SK-N-SH (cell line): Measurements from ENCODE around the gene SRD5A2.

Experiments used
- CTCF ChIP-seq: fragments of 200-600 bp; sonication (generic); IDR thresholded peaks from 2 replicates; pipeline ENCODE4 v1.6.1; 2017; ENCODE audit warnings: antibody characterized with exemption, mild to moderate bottlenecking, moderate library complexity
- EP300 ChIP-seq, 2 experiments: IDR thresholded peaks; 2 replicates each; pipeline versions ENCODE4 v1.4.0 to v1.6.1; 2012; ENCODE audit warnings: borderline replicate concordance in 1 of 2, low read depth in 1 of 2, low read length in 1 of 2

- TF ChIP-seq CTCF (no peak), EP300 (IDR thresholded peaks at IDR 0.05; ENCODE audit: borderline replicate concordance in 1 of 2, low read depth in 1 of 2, low read length in 1 of 2) (no peak)
These were observed 65.2 kb downstream of the SRD5A2 start for GRCh38 chr2:31515586-31515985.
